HG02981 (cell line): Measurements from ENCODE around the gene MAK.
"Not testable (repeated sequence)": the region's sequence is repeated elsewhere in the genome, so short reads cannot be mapped to it uniquely, and the experiment has no call there.

Source experiments
- ATAC-seq: cut with Tn5 transposase; IDR thresholded peaks from one replicate; pipeline ENCODE4 v1.9.1; 2021; ENCODE audit warnings: mild to moderate bottlenecking, moderate library complexity; ENCODE audit not compliant: unreplicated experiment

MAK gene

GRCh38 chr6:10792101-10792500 lies 46.2 kb downstream of the MAK start:
- ATAC-seq, result no peak

GRCh38 chr6:10791673-10792072 lies 46.7 kb downstream of the MAK start:
- no peak for ATAC-seq

DNA sequence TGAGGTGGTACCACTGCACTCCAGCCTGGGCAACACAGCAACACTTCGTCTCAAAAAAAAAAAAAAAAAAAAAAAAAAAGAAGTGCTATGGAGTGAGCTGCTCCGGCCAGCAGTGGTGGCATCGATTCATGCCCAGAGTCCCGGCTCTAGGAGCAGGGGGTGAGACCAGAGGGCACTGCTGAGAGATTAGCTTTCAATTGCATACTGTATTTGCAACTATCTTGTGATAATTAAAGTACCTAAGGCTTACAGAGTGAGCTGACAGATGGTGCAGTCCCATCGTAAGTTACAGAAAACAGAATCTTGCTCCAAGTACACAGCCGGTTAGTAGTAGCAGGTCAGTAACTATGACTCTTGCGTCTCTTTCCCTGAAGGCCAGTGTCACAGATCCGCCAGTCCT lies 59.3 kb downstream of the MAK start:
- no peak for ATAC-seq

GRCh38 chr6:10778230-10778629 lies 60.1 kb downstream of the MAK start:
- ATAC-seq, result no peak

GRCh38 chr6:10771371-10771894 lies 66.9 kb downstream of the MAK start:
- no peak for ATAC-seq

GRCh38 chr6:10769419-10769818 lies 68.9 kb downstream of the MAK start:
- no peak for ATAC-seq

- no peak for ATAC-seq
These were observed 75.3 kb downstream of the MAK start for GRCh38 chr6:10763006-10763405.

- no peak for ATAC-seq
These were observed 78.4 kb downstream of the MAK start for GRCh38 chr6:10759884-10760329.

DNA sequence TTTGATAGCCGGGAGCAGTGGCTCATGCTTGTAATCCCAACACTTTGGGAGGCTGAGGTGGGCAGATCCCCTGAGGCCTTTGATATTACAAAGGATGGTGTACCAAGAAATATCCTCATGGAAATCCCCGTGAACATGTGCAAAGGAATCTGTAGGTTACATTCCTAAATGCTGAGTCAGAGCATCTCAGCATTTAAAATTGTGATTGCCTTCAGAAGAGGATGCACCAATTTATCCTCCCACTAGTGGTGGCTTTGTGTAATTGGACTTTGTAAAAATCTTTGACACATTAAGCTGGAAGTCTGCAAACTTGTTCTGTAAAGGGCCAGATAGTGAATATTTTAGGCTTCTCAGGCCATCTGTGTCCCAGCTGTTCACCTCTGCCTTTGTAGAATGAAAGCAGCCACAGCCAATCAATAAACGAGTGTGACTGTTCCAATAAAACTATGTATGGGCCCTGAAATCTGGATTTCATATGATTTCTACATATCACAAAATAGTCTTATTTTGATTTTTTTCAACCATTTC lies 79.0 kb downstream of the MAK start:
- peak; percentile 54 for ATAC-seq

- ATAC-seq, result no peak
These were observed 82.3 kb downstream of the MAK start for GRCh38 chr6:10756085-10756484.

- ATAC-seq, result not testable (repeated sequence)
These were observed 86.6 kb downstream of the MAK start for GRCh38 chr6:10751757-10752156.

- ATAC-seq, result not testable (repeated sequence)
These were observed 87.8 kb downstream of the MAK start for GRCh38 chr6:10750568-10750967.

- no peak for ATAC-seq
These were observed 88.6 kb downstream of the MAK start for GRCh38 chr6:10749734-10750133.

DNA sequence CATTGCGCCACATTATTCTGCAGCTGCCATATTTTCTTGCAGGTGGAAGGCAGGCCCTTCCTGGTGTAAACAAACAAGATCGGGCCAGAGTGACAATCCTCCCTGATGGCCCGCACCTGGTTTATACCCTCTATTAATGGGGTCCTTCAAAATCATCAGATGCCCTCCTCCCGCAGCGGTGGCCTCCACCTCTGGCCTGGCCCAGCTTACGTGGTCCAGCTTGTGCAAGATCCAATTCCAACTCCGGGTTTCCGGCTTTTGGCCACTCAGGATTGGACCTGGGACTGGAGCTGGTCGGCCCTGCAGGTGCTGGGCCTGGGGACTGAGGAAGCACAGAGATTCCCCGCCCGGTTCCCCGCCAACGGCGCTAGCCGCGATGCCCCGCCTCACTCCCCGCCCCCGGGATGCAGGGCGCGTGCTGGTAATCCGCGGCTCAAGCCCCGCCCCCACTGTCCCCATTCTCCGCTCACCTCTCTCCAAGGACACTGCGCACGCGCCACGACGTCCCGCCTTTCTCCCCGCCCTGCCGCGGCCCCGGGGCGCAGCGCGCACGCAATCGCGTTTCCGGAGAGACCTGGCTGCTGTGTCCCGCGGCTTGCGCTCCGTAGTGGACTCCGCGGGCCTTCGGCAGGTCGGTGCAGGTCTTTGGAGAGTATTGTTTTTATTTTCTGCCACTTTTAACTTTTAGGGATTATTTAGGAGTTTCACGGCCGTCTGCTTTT lies 90.9 kb downstream of the MAK start, which contains the start of gene TMEM14B:
TMEM14B (plus strand) TSS at position 555 of the 722 bp plus-strand sequence. CDS start 1,441 bp downstream, outside the sequence.
- peak; percentile 95 for ATAC-seq

GRCh38 chr6:10746915-10747250 lies 91.5 kb downstream of the MAK start:
- no peak for ATAC-seq

DNA sequence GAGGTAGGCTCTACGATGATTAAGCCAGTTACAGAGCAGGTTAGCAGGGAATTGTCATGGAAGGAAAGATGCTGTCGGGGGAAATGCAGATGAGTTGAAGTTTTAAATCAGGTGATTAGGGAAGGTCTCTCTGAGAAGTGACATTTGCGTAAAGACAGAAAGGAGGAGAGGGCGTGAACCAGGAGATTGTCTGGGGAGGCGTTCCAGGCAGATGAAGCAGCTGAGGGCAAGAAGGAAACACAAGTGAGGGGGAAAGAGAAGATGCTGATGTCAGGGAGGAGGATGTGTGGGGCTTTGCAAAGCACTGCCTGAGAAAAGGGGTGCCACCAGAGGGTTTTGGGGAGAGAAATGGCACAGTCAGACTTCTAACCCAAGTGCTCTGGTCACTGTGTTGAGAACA lies 93.2 kb downstream of the MAK start:
- ATAC-seq, result no peak

DNA sequence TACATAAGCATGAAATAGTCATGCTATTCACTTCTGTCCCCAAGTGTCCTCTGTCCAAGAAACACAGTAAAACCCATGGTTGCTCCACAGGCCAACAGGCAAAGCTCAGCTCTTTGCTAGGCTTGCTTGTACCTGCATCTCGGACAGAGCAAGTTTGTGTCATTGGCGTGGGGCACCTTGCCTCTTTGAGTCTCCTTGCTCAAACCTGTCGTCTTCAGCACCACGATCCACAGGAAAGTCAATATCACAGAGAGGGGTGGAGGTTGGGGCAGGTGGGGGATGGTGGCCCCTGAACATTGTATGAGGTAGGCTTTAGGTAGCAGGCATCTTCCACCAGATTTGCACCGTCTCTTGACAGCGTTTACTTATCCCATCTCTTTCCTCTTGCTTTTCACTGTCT lies 94.8 kb downstream of the MAK start:
- no peak for ATAC-seq

DNA sequence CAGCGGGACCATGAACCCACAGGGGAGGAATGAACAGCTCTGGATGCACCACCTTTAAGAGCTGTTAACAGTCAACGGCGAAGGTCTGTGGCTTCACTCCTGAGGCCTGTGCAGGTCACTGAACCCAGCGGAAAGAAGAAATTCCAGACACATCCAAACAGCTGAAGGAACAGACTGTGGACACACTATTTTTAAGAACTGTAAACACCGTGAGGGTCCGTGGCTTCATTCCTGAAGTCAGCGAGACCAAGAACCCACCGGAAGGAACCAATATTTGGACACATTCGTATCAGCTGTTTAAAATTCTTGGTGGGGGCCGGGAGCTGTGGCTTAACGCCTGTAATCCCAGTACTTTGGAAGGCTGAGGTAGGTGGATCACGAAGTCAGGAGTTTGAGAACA lies 96.1 kb downstream of the MAK start:
- ATAC-seq, result no peak

DNA sequence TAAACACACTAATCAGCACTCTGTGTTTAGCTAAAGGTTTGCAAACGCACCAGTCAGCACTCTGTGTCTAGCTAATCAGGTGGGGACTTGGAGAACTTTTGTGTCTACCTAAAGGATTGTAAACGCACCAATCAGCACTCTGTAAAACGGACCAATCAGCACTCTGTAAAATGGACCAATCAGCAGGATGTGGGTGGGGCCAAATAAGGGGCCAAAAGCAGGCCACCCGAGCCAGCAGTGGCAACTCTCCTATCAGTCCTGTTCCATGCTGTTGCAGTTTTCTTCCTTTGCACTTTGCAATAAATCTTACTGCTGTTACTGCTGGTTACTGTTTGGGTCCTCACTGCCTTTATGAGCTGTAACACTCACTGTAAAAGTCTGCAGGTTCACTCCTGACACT lies 96.7 kb downstream of the MAK start:
- ATAC-seq, result not testable (repeated sequence)

GRCh38 chr6:10740061-10740460 lies 98.3 kb downstream of the MAK start:
- no peak for ATAC-seq

- ATAC-seq, result no peak
These were observed 101.6 kb downstream of the MAK start for GRCh38 chr6:10736731-10737130.

DNA sequence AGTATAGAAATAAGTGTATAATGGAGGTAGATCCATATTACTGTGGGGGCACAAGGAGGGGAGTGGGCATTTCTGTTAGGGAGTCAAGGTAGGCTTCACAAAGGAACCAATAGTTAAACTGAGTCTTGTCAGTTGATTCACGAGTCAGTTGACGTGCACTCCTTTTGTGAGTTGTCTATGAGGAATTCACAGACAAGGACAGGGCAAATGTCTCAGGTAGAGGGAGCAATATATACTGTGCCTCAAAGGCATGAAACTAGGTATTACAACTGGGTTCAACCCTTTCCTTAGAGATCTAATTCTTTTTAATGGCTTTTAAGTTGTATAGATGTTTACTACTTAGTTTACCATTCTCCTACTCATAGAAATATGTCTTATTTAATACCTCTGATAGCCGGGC lies 104.5 kb downstream of the MAK start:
- ATAC-seq, result no peak
